HG02571 (cell line): ENCODE data around the gene OR2C3.
A peak's percentile ranks its signal among the peaks of the same experiment; 100 is the strongest.

ENCODE experiments used
- ATAC-seq: cut with Tn5 transposase; IDR thresholded peaks from one replicate; pipeline ENCODE4 v1.9.1; 2021; ENCODE audit warnings: mild to moderate bottlenecking, moderate library complexity; ENCODE audit not compliant: unreplicated experiment

OR2C3 gene

DNA sequence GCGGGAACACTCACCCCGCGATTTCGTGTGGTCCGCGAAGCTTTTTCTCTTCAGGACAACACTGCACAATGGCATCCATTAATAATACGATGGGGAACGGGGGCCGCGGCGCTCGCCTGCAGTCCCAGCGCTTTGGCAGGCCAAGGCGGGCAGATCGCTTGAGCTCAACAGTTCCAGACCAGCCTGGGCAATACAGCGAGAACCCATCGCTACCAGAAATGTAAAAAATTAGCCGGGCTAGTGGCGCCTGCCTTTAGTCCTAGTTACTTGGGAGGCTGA, 17.7 kb downstream of the OR2C3 start:
- ATAC-seq = no peak

DNA sequence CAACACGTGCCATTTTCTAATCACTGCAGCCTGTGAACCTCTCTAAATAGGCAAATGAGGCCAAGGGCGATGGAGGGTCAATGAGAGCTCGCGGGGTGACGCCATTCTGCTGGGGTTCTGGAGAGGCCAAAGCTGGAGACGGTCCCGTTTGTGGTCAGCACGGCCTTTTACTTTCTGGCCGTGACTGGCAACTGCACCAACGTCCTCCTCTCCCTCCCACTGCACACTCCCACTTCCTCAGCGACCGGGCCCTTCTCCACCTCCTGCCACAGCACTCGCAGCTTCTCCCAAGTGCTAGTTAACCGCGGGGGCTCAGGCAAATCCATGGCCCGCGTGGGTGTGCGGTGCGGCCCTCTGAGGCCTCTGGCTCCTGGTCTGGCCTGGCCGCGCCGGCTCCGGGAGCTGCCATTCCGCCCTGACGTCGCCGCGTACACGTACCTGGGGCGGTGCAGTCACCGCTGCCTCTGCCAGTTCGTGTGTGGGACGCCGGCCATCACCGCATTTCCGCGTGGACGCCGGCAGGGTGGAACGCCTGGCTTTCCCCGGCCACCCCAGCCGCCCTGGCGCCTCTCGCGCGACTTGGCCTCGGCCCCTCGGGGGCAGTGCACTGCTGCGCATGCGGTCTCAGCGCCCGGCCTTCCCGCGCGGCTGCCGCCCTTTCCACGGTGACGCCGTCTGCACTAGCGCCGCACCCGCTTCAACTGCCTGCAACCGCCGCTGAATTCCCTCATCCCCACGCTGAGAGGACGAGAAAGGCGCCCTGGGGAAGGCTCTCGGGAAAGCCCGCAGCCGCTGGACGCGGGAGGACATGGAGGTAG, 18.2 kb downstream of the OR2C3 start:
- no peak for ATAC-seq

DNA sequence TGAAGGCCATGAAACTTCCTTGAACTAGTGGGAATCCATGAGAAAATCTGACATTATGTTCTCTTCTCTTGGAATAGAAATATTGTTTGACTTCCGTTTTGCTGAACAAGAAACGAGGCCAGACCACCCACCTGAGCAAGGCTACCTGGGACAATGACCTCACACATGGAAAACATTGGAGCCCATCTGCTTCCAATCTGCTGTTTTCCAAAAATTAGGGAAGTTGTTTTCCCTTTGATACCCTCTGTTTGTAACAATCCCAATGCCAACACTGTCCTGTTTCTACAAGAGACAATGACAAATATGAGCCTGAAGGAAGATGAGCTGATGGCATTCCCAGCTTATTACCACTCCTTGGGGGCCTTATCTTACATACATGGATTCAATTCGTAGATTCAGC, 29.4 kb downstream of the OR2C3 start:
- no peak for ATAC-seq

DNA sequence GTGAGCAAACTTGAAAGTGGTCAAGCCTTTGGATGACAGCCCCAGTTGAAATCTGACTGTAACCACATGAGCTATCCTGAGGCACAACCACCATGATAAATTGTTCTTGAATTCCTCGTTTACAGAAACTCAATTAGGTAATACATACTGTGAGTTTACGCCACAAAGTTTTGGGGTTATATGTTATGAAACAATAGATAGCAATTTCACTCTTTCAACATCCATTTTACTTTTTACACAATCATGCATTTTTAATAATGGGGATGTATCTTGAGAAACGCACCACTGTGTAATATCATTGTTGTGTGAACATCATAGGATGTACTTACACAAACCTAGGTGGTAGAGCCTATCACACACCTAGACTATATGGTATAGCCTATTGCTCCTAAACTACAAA, 35.4 kb downstream of the OR2C3 start:
- ATAC-seq = no peak

DNA sequence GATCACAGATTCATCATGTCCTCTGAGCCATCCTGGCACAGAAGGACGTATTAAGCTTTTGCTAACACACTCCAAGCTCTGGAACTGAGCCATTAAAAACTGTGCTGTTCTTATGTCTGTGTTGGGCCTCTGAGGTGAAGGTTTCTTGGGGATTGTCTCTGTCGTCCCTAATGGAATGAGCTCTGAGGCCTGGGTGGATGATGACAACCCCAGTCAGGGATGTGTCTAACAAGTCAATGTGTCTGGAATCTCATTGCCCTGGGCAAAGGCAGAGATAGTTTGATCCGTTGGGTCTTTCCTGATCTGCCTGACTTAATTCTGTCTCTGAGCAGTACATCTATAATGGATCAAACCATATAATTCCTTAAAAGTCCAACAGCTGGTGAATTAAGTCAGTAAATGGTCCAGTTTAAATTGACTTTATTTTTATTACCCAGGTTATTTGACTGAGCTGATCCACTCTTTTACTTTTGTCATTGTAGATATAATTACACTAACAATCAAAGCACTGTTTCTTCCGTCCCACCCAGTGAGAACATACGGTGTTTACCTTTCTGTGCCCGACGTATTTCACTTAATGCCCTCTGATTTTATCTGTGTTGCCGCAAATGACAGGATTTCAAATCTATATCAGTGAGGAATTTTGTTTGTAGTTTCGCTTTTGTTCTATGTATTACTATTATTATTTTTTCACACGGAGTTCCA, 39.5 kb downstream of the OR2C3 start:
- ATAC-seq = no peak

DNA sequence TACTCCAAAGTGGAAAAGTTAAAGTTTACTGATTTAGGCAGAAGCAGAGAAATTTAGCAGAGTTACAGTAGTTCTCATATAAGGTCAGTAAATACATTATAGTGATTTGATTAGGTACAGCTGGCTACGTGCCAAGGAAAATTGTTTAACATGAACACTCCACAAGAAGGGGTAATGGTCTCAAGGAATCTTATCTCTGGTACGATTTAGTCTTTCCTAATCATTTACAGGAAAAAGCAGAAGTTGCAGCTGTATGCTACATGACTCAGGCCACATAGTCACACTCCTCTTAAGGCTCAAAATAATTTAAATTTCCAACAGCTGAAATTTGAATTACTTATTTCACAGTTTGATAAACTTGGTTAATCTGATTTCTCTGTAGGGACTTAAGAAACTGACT, 41.5 kb downstream of the OR2C3 start:
- ATAC-seq = no peak

DNA sequence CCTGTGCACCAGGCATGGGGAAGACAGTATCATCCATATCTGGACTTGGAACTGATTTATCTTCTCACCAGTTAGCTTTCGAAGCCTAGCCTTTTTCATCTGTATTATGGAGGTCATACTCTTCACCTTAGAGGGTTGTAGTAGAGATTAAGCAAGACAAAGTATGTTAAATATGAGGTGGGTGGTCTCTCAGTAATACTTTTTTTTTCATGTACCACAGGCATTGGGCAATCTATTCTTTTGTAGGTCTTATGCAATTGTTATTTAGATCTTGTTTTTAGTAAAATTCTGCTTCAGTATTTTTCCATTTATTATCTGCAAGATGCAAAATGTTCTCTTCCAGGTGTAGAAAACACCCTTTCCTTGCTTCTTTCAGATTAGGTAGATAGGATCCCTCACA, 43.1 kb downstream of the OR2C3 start:
- ATAC-seq = no peak

DNA sequence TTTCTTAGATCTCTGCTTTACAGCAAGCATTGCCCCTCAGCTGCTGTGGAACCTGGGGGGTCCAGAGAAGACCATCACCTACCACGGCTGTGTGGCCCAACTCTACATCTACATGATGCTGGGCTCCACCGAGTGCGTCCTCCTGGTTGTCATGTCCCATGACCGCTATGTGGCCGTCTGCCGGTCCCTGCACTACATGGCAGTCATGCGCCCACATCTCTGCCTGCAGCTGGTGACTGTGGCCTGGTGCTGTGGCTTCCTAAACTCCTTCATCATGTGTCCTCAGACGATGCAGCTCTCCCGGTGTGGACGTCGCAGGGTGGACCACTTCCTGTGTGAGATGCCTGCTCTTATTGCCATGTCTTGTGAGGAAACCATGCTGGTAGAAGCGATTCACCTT, 44.9 kb downstream of the OR2C3 start:
- no peak for ATAC-seq

DNA sequence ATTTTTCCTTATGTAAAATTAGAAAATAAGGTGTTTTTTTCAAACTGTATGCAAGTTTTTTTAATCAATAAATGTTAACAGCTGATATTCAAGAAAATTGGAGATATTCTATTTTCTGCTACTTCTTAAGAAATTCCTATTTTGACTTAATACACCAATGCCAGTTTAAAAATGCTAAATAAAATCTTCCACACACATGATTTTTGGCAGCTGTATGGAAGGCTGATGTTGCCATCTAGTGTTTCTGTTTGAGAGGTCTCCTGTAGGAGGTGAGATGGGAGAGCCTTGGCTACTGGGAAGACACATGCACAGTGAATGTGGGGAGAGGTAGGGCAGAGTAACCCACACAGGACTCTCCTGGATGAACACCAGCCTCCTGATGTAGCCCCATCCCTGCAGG, 49.2 kb downstream of the OR2C3 start:
- ATAC-seq = peak; percentile 68

DNA sequence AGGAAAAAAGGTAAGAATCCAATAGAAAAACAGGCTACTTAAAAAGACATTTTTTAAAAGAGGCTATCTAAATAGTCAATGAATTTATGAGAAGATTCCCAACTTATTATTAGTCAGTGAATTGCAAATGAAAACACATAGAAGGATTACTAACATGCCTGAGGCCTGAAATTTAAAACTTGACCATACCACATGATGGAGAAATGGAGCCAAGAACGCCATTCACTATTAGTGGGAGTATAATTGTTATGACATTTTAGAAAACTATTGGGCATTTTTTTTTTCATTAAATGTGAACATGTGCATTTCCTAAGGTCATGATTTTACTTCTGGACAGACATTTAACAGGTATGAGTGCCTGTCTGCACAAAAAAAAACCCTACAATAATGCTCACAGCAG, 53.5 kb downstream of the OR2C3 start:
- ATAC-seq = no peak

DNA sequence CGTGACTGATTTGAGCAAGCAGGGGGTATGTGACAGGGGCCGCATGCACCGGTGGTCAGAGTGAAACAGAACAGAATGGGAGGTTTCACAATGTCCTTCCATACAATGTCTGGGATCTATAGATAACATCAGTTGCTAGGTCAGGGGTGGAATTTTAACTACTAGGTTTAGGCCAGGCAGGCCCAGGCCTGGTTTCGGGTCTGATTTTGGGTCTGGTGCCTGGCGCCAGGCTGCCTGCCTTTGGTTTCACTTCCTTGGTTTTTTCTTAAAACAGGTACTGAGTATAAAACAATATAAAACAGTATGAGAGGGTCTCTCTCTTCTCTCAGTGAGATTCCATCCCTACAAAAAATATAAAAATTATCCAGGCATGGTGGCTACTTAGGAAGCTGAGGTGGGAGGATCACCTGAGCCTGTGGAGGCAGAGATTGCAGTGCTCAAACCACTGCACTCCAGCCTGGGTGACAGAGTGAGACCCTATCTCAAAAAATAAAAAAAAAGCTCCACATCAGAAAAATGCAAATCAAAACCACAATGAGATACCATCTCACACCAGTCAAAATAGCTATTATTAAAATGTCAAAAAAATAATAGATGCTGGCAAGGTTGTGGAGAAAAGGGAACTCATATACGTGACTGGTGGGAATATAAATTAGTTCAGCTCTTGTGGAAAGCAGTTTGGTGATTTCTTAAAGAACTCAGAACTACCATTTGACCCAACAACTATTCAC, 59.7 kb downstream of the OR2C3 start:
- ATAC-seq = peak; percentile 54

DNA sequence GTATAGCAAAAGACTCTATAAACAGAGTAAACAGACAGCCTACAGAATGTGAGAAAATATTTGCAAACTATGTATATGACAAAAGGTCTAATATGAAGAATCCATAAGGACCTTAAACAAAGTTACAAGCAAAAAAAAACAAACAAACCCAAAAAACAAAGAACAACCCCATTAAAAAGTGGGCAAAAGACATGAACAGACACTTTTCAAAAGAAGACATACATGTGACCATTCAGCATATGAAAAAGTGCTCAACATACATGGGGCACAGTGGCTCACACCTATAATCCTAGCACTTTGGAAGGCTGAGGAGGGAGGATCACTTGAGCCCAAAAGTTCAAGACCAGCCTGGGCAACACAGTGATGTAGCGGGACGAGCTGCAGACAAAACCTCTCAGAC, 60.4 kb downstream of the OR2C3 start:
- no peak for ATAC-seq
